GM12801 (cell line): ENCODE results near the gene KRTAP1-1.

ENCODE experiments used
- CTCF ChIP-seq: IDR thresholded peaks from one replicate; pipeline ENCODE4 v1.5.1; 2011; ENCODE audit warnings: control low read depth; ENCODE audit not compliant: insufficient read length; ENCODE audit errors: extremely low read depth

KRTAP1-1 gene

GRCh38 chr17:41069031-41069430, 27.8 kb upstream of the KRTAP1-1 start:
- no peak for TF ChIP-seq CTCF

GRCh38 chr17:41067281-41067680, 26.0 kb upstream of the KRTAP1-1 start:
- TF ChIP-seq CTCF: no peak

- TF ChIP-seq CTCF: no peak
These were observed 24.8 kb upstream of the KRTAP1-1 start, which contains the start of gene KRTAP2-4 for GRCh38 chr17:41065829-41066624. Gene KRTAP2-4, minus strand, starts transcription at chr17:41065879. Its CDS starts 34 bp downstream, at chr17:41065845.

- no peak for TF ChIP-seq CTCF
These were observed 23.1 kb upstream of the KRTAP1-1 start for GRCh38 chr17:41064301-41064700.

- no peak for TF ChIP-seq CTCF
These were observed 22.2 kb upstream of the KRTAP1-1 start for GRCh38 chr17:41063449-41063848.

- TF ChIP-seq CTCF: no peak
These were observed 20.7 kb upstream of the KRTAP1-1 start for GRCh38 chr17:41061964-41062363.

GRCh38 chr17:41060052-41060604, 18.9 kb upstream of the KRTAP1-1 start, which contains the start of gene KRTAP2-3:
Gene KRTAP2-3, minus strand, starts transcription at chr17:41060114. Its CDS starts 64 bp downstream, at chr17:41060050.
- no peak for TF ChIP-seq CTCF
